CD4-positive, alpha-beta T cell (primary cell): ENCODE data around the gene RBM19. TPM values are rescaled to one million over a fixed set of nuclear protein-coding genes. Genes with fewer than 3 reads are reported as not detected.

ENCODE experiments used
- ATAC-seq: fragments of 200-7000 bp; cut with Tn5 transposase; one replicate; pipeline ENCODE4 v1.10.0; 2022; ENCODE audit warnings: mild to moderate bottlenecking; ENCODE audit not compliant: poor library complexity
- CTCF ChIA-PET: fragments of 350-600 bp; sonication (Branson Sonifier 250); formaldehyde crosslinking; loops from one replicate; lab custom pipeline; 2021; ENCODE audit warnings: antibody characterized with exemption, inconsistent platforms; lab: Charles Lee
- POLR2A ChIA-PET: fragments of 350-600 bp; sonication (Branson Sonifier 250); formaldehyde crosslinking; loops from one replicate; lab custom pipeline; 2021; ENCODE audit warnings: antibody characterized with exemption, inconsistent platforms; lab: Charles Lee
- DNase-seq, 14 experiments: peaks; one replicate each; pipeline ENCODE4 v3.0.0-alpha.2; 2013 to 2020; ENCODE audit warnings: mixed read lengths in 2 of 14
- H3K27ac ChIP-seq, 2 donors: one replicate each; pipeline versions ENCODE4 v1.5.1 to v1.7.0; 2013; ENCODE audit warnings: low read length in 2 of 2, low read depth in 1 of 2, mild to moderate bottlenecking in 1 of 2
- H3K27me3 ChIP-seq, 2 experiments: 1 replicate in 1 of 2; 2 replicates in 1 of 2; pipeline versions ENCODE4 v1.6.1 to v1.7.0; 2013; ENCODE audit warnings: low read length in 2 of 2, control low read depth in 1 of 2, mild to moderate bottlenecking in 1 of 2, moderate library complexity in 1 of 2; ENCODE audit not compliant: insufficient read depth in 2 of 2, control insufficient read depth in 1 of 2
- H3K36me3 ChIP-seq: one replicate; pipeline ENCODE4 v1.6.1; 2013; ENCODE audit warnings: low read length, control low read depth; ENCODE audit not compliant: insufficient read depth
- H3K4me1 ChIP-seq: one replicate; pipeline ENCODE4 v1.6.1; 2013; ENCODE audit warnings: low read length, control low read depth; ENCODE audit not compliant: insufficient read depth
- H3K4me3 ChIP-seq: one replicate; pipeline ENCODE4 v1.5.1; 2013; ENCODE audit warnings: mild to moderate bottlenecking, low read length, moderate library complexity
- H3K9me3 ChIP-seq, 2 experiments: 1 replicate in 1 of 2; 2 replicates in 1 of 2; pipeline versions ENCODE4 v1.6.1 to v1.7.0; 2013; ENCODE audit warnings: low read length in 2 of 2, mild to moderate bottlenecking in 2 of 2, control low read depth in 1 of 2, moderate library complexity in 1 of 2; ENCODE audit not compliant: control insufficient read depth in 1 of 2, insufficient read depth in 1 of 2
- H3K27ac Mint-ChIP-seq: one replicate; pipeline ENCODE4 v1.8.0; 2020; ENCODE audit warnings: mixed read lengths
- H3K27me3 Mint-ChIP-seq: one replicate; pipeline ENCODE4 v1.8.0; 2021; ENCODE audit warnings: mixed read lengths
- H3K36me3 Mint-ChIP-seq: one replicate; pipeline ENCODE4 v1.8.0; 2021; ENCODE audit warnings: low read depth, mixed read lengths
- H3K4me1 Mint-ChIP-seq: one replicate; pipeline ENCODE4 v1.8.0; 2021; ENCODE audit warnings: low read depth, mixed read lengths
- H3K4me3 Mint-ChIP-seq: one replicate; pipeline ENCODE4 v1.8.0; 2020; ENCODE audit warnings: mild to moderate bottlenecking, mixed read lengths
- H3K9me3 Mint-ChIP-seq: one replicate; pipeline ENCODE4 v1.8.0; 2020; ENCODE audit warnings: mixed read lengths
- intact Hi-C, 2 experiments: fragments of 100-400 bp; cut with DNase I in 1 of 2; cut with micrococcal nuclease in 1 of 2; formaldehyde crosslinking; loops; one replicate each; pipeline versions ENCODE4 v1.15.1 to v1.9.0; 2023 to 2025; cut with DNase I, micrococcal nuclease
- total RNA-seq, 174 experiments: library from RNA in 2 of 174; stranded (reverse) in 2 of 174; gene quantifications; one replicate each; pipeline ENCODE4 v1.2.3 and lab custom pipeline; 2021 to 2026
- TF ChIP-seq, protein P1 (sequence below): fragments of 200-600 bp; IDR thresholded peaks from one replicate; pipeline ENCODE4 v1.8.0; 2022; ENCODE audit warnings: antibody characterized with exemption, mild to moderate bottlenecking

The RBM19 gene
- total RNA-seq, 2 experiments from 2014 or later = 57.1 to 58.5 TPM

DNA sequence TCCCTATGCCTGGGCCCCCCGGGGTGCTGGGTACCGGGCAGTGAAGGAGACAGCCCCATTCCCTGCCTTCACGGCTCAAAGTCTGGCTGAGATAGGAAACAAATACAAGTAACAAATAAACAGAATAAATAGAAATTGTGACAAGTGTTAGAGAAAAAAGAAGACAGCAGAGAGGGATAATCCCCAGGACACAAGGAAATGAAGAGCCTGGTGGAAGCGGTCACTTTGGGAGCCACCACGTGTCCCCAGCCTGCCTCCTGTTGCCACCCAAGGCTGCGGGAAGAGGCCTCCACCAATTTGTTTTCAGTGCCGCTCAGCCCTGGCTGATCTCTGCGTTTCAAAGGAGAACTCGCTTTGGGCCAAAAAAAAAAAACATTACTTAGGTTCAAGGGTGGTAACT, 31.2 kb downstream of the RBM19 start:
- TF ChIP-seq, protein P1, sequence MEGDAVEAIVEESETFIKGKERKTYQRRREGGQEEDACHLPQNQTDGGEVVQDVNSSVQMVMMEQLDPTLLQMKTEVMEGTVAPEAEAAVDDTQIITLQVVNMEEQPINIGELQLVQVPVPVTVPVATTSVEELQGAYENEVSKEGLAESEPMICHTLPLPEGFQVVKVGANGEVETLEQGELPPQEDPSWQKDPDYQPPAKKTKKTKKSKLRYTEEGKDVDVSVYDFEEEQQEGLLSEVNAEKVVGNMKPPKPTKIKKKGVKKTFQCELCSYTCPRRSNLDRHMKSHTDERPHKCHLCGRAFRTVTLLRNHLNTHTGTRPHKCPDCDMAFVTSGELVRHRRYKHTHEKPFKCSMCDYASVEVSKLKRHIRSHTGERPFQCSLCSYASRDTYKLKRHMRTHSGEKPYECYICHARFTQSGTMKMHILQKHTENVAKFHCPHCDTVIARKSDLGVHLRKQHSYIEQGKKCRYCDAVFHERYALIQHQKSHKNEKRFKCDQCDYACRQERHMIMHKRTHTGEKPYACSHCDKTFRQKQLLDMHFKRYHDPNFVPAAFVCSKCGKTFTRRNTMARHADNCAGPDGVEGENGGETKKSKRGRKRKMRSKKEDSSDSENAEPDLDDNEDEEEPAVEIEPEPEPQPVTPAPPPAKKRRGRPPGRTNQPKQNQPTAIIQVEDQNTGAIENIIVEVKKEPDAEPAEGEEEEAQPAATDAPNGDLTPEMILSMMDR = no peak
- Mint-ChIP-seq H3K27ac (no peak overlapping the region), H3K9me3 (no peaks in the 10 kb centered on the region), H3K4me1 (no peaks in the 10 kb centered on the region), H3K27me3 (no peaks in the 10 kb centered on the region), H3K36me3 (peaks cover 89% of the 10 kb centered on the region), H3K4me3 (no peak overlapping the region)
- POLR2A ChIA-PET = no interaction called here
- Histone ChIP-seq H3K9me3 (peaks cover 0 to 3% of the 10 kb centered on the region in 2 experiments), H3K36me3 (peaks cover 77% of the 10 kb centered on the region), H3K4me3 (no peak overlapping the region), H3K27ac (no peak overlapping the region), H3K4me1 (no peaks in the 10 kb centered on the region), H3K27me3 (no peaks in the 10 kb centered on the region)
- CTCF ChIA-PET = no interaction called here
- ATAC-seq (no peak), DNase-seq (no peak)
- intact Hi-C loops = no loop called here

- Histone ChIP-seq H3K27me3 (no peaks in the 10 kb centered on the region), H3K9me3 (no peaks in the 10 kb centered on the region), H3K36me3 (peaks cover 79% of the 10 kb centered on the region), H3K4me3 (no peak overlapping the region), H3K27ac (no peak overlapping the region), H3K4me1 (no peaks in the 10 kb centered on the region)
- Mint-ChIP-seq H3K4me3 (no peak overlapping the region), H3K27ac (no peak overlapping the region), H3K9me3 (no peaks in the 10 kb centered on the region), H3K36me3 (peaks cover 90% of the 10 kb centered on the region), H3K27me3 (no peaks in the 10 kb centered on the region), H3K4me1 (no peaks in the 10 kb centered on the region)
- intact Hi-C loops = no loop called here
- TF ChIP-seq, protein P1 = no peak
- ATAC-seq = no peak
- ChIA-PET POLR2A (no interaction called here), CTCF (no interaction called here)
- DNase-seq = no peak
These were observed 31.9 kb downstream of the RBM19 start for GRCh38 chr12:113934060-113934814.

- TF ChIP-seq, protein P1 = no peak
- H3K4me3 Mint-ChIP-seq = no peak overlapping the region
- Histone ChIP-seq H3K36me3 (peaks cover 78% of the 10 kb centered on the region), H3K9me3 (no peaks in the 10 kb centered on the region), H3K27me3 (no peaks in the 10 kb centered on the region), H3K27ac (no peak overlapping the region), H3K4me3 (no peak overlapping the region), H3K4me1 (no peaks in the 10 kb centered on the region)
- DNase-seq (no peak), ATAC-seq (no peak)
- intact Hi-C loops = no loop called here
- H3K4me1 Mint-ChIP-seq = no peaks in the 10 kb centered on the region
- no peaks in the 10 kb centered on the region for H3K27me3 Mint-ChIP-seq
- CTCF ChIA-PET = no interaction called here
- H3K27ac Mint-ChIP-seq = no peak overlapping the region
- POLR2A ChIA-PET = no interaction called here
- peaks cover 92% of the 10 kb centered on the region for H3K36me3 Mint-ChIP-seq
- H3K9me3 Mint-ChIP-seq = no peaks in the 10 kb centered on the region
These were observed 32.8 kb downstream of the RBM19 start for GRCh38 chr12:113933201-113933786.
